Epithelial cell of esophagus (primary cell): ENCODE data around the gene GKN2.

Source experiments
- DNase-seq: peaks from one replicate; pipeline ENCODE4 v3.0.0; 2010; ENCODE audit warnings: low read depth
- H3K4me3 ChIP-seq: 2 replicates; pipeline ENCODE4 v1.5.1; 2011; ENCODE audit warnings: mild to moderate bottlenecking, low read length, control low read depth
- TF ChIP-seq, protein P1 (sequence below): IDR thresholded peaks from 2 replicates; pipeline ENCODE4 v1.5.1; 2011; ENCODE audit warnings: low read depth, mild to moderate bottlenecking, low read length, control low read depth, inconsistent platforms; ENCODE audit not compliant: insufficient read depth; ENCODE audit errors: missing control alignments

GKN2 gene

GRCh38 chr2:68992341-68992740 is 39.6 kb upstream of the GKN2 start:
- TF ChIP-seq, protein P1, sequence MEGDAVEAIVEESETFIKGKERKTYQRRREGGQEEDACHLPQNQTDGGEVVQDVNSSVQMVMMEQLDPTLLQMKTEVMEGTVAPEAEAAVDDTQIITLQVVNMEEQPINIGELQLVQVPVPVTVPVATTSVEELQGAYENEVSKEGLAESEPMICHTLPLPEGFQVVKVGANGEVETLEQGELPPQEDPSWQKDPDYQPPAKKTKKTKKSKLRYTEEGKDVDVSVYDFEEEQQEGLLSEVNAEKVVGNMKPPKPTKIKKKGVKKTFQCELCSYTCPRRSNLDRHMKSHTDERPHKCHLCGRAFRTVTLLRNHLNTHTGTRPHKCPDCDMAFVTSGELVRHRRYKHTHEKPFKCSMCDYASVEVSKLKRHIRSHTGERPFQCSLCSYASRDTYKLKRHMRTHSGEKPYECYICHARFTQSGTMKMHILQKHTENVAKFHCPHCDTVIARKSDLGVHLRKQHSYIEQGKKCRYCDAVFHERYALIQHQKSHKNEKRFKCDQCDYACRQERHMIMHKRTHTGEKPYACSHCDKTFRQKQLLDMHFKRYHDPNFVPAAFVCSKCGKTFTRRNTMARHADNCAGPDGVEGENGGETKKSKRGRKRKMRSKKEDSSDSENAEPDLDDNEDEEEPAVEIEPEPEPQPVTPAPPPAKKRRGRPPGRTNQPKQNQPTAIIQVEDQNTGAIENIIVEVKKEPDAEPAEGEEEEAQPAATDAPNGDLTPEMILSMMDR = no peak
- H3K4me3 ChIP-seq = no peak overlapping the region
- no peak for DNase-seq

DNA sequence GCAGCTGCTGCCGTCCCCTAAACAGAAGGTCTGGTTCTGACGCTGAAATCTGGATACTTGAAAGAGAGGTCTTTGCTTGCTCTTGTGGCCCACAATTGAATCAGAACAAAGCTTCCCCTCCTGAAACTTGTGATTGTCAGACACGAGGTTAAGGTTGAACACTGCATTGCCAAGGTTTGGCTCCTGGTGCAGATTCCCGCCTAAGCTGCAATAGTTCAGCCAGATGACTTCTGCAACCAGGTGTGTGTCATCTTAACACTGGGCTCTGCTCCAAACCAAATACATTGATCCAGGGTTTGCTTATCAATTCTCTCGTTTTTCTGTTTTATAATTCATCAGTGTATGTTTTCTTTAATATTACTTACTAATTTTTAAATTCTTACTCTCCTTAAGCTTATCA is 36.3 kb upstream of the GKN2 start:
- no peak for DNase-seq
- TF ChIP-seq, protein P1 = no peak
- H3K4me3 ChIP-seq = no peak overlapping the region

DNA sequence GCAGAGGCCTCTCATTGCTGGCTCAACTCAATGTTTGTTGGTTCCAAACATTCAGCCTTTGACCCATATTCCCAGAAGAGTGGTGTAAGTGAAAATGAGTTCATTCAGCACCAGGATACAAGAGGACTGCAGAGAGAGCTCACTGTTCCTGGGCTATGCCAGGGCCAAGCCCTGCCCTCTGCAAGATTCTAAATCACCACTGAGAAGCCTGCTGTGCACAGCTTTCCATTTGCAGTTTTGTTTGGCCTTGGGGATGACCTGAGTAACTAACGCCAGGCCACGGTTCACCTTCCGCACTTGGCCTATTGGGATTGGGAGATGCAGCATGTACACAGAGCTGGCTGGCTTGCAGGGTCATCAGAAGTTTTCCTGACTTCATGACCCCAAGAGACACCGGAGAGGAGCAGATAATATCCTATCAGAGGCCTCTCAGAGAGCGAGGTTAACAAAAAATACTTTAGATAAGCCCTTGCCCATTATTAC is 34.4 kb upstream of the GKN2 start:
- TF ChIP-seq, protein P1 = no peak
- no peak overlapping the region for H3K4me3 ChIP-seq
- DNase-seq = no peak

DNA sequence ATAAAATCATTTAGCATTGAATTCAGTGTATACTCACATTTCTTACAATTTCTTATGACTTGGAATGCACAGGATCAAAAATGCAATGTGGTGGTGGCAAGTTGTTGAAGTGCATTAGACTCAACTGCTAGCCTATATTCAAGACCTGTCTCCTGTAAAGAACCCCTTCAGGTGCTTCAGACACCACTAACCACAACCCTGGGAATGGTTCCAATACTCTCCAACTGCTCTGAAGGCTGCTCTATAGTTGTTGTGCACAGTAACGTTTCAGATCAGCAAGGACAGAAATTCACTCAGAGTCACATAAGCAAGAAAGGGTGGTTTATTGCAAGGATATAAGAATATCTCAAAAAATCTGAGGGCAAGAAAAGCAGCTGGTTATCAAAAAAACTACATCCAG is 28.3 kb upstream of the GKN2 start:
- no peak overlapping the region for H3K4me3 ChIP-seq
- no peak for DNase-seq
- TF ChIP-seq, protein P1 = no peak

DNA sequence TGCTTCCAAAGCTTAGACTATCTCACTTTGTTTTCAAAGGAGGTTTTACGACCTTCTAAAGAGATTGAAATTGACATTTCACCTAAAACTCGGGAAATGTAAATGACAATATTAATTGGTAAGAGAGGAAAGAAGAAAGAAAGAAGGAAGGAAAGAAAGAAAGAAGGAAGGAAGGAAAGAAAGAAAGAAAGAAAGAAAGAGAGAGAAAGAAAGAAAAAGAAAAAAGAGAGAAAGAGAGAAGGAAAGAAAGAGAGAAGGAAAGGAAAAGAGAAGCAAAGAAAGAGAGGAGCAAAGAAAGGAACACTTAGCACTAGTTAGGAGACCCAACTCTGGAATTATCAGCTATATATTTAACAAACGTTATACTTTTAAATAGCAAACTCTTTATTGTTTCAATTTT is 25.4 kb upstream of the GKN2 start:
- no peak overlapping the region for H3K4me3 ChIP-seq
- no peak for DNase-seq
- TF ChIP-seq, protein P1 = no peak

DNA sequence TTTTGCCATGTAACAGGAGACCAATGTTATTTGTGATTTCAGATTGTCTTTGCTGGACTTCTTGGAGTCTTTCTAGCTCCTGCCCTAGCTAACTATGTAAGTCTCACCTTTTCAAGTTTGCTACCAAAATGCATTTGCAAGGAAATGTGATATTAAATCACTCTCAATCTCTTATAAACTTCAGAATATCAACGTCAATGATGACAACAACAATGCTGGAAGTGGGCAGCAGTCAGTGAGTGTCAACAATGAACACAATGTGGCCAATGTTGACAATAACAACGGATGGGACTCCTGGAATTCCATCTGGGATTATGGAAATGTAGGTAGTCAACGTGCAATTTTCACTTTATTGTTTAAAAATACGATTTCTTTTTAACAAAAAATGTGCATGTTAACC is 24.8 kb upstream of the GKN2 start:
- DNase-seq = no peak
- TF ChIP-seq, protein P1 = no peak
- H3K4me3 ChIP-seq = no peak overlapping the region

GRCh38 chr2:68975844-68976243 is 23.2 kb upstream of the GKN2 start:
- TF ChIP-seq, protein P1 = no peak
- no peak for DNase-seq
- no peak overlapping the region for H3K4me3 ChIP-seq
